Activated CD4-positive, alpha-beta T cell treated with anti-CD3 and anti-CD28 coated beads, Interleukin-2, amount 10 ng/mL, durations not matched to agents 7 days and 5 days (primary cell): Measurements from ENCODE around the gene QSOX2. TPM values are rescaled to one million over a fixed set of nuclear protein-coding genes. Genes with fewer than 3 reads are reported as not detected.

Experiments used
- CTCF ChIA-PET: fragments of 350-600 bp; sonication (Branson Sonifier 250); formaldehyde crosslinking; loops from one replicate; lab custom pipeline; 2021; ENCODE audit warnings: antibody characterized with exemption; lab: Charles Lee
- POLR2A ChIA-PET: fragments of 350-600 bp; sonication (Branson Sonifier 250); formaldehyde crosslinking; loops from one replicate; lab custom pipeline; 2021; ENCODE audit warnings: antibody characterized with exemption; lab: Charles Lee
- DNase-seq: peaks from one replicate; pipeline ENCODE4 v3.0.0-alpha.2; 2020
- H3K27ac Mint-ChIP-seq: one replicate; pipeline ENCODE4 v1.8.0; 2021; ENCODE audit warnings: mild to moderate bottlenecking, moderate library complexity, mixed read lengths
- H3K27me3 Mint-ChIP-seq: one replicate; pipeline ENCODE4 v1.8.0; 2021; ENCODE audit warnings: mixed read lengths
- H3K36me3 Mint-ChIP-seq: one replicate; pipeline ENCODE4 v1.8.0; 2021; ENCODE audit warnings: low read depth, mixed read lengths
- H3K4me1 Mint-ChIP-seq: one replicate; pipeline ENCODE4 v1.8.0; 2021; ENCODE audit warnings: mixed read lengths
- H3K4me3 Mint-ChIP-seq: one replicate; pipeline ENCODE4 v1.8.0; 2021; ENCODE audit warnings: mild to moderate bottlenecking, moderate library complexity, mixed read lengths
- H3K9me3 Mint-ChIP-seq: one replicate; pipeline ENCODE4 v1.8.0; 2021; ENCODE audit warnings: mixed read lengths
- total RNA-seq, 2 experiments: library from RNA; stranded (reverse); gene quantifications; one replicate each; pipeline ENCODE4 v1.2.3, GENCODE V29; 2021

Gene QSOX2
- total RNA-seq, 2 experiments from 2014 or later, result 13.7 to 14.0 TPM

- Mint-ChIP-seq H3K27me3 (peaks cover 42% of the 10 kb centered on the region), H3K9me3 (no peaks in the 10 kb centered on the region), H3K4me3 (no peak overlapping the region), H3K36me3 (no peaks in the 10 kb centered on the region), H3K4me1 (no peaks in the 10 kb centered on the region), H3K27ac (no peak overlapping the region)
- DNase-seq, result no peak
- POLR2A ChIA-PET, result no interaction called here
- CTCF ChIA-PET, result no interaction called here
Observed at GRCh38 chr9:136201609-136202453, 43.8 kb downstream of the QSOX2 start.

DNA sequence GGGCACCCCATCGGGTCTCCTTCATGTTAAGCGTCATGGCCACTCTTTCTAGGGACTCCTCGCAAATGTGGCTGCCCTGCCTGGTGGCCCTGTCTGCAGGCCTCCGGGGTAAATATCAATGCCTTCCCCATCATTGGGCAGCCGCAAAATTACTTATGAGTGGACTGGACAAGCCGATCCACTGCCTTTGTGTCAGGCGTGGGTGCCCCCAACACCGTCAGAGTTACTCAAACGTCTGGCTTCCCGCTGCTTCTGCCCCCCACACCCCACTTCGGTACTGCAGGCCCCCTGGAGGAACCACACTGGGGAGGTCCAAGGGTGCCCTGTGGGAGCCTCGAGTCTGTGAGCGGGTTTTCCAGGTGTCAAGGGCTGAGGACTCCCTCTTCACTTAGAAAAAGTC, 44.4 kb downstream of the QSOX2 start:
- Mint-ChIP-seq H3K36me3 (no peaks in the 10 kb centered on the region), H3K27me3 (peaks cover 49% of the 10 kb centered on the region), H3K9me3 (no peaks in the 10 kb centered on the region), H3K27ac (no peak overlapping the region), H3K4me1 (no peaks in the 10 kb centered on the region), H3K4me3 (no peak overlapping the region)
- CTCF ChIA-PET, result no interaction called here
- POLR2A ChIA-PET, result no interaction called here
- DNase-seq, result no peak

- Mint-ChIP-seq H3K9me3 (no peaks in the 10 kb centered on the region), H3K36me3 (no peaks in the 10 kb centered on the region), H3K4me3 (no peak overlapping the region), H3K4me1 (no peaks in the 10 kb centered on the region), H3K27ac (no peak overlapping the region), H3K27me3 (peaks cover 55% of the 10 kb centered on the region)
- POLR2A ChIA-PET, result no interaction called here
- CTCF ChIA-PET, result no interaction called here
- DNase-seq, result no peak
Observed at GRCh38 chr9:136200424-136200823, 45.2 kb downstream of the QSOX2 start.

DNA sequence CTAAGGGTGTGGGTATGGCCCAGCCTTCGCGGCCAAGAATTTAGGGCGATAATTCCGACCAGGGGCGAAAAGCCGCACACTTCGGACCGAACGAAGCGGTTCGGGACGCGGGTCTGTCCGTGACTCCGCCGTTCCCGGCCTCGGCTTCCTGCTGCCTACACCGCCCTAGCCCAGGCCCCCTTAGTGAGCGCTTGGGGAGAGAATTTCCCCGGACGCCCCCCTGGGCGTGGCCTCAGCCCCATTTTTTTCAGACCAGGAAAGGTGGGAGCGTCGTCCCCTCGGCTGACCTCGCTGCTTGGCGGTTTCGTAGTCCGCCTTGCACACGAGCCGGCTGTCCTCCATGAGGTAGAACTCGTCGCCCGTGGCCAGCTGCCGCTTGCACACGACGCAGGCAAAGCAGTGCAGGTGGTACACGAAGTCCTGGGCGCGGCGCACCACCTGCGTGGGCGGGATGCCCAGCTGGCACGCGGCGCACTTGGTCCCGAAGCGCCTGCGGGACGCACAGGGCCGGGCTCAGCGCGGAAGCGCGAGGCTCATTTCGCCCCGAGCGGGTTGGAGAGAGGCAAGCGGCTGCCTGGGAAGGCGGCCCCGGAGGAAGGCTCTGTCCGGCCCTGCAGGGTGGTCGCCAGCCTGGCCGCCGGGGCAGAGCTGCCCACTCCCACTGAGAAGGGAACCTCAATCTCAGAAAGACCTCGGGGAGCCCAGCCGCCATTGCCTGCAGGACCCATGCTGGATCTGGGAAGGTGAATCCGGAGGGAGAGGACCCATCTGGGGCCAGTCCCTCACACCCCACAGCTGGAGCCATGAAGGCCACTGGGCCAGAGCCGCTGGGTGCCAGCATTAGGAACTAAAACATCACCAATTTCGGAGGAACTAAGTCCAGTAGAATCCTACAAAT, 46.0 kb downstream of the QSOX2 start:
- H3K27ac Mint-ChIP-seq, result no peak overlapping the region
- no peak for DNase-seq
- H3K9me3 Mint-ChIP-seq, result no peaks in the 10 kb centered on the region
- H3K4me1 Mint-ChIP-seq, result no peaks in the 10 kb centered on the region
- POLR2A ChIA-PET, result no interaction called here
- H3K36me3 Mint-ChIP-seq, result no peaks in the 10 kb centered on the region
- H3K4me3 Mint-ChIP-seq, result no peak overlapping the region
- peaks cover 62% of the 10 kb centered on the region for H3K27me3 Mint-ChIP-seq
- CTCF ChIA-PET, result no interaction called here

DNA sequence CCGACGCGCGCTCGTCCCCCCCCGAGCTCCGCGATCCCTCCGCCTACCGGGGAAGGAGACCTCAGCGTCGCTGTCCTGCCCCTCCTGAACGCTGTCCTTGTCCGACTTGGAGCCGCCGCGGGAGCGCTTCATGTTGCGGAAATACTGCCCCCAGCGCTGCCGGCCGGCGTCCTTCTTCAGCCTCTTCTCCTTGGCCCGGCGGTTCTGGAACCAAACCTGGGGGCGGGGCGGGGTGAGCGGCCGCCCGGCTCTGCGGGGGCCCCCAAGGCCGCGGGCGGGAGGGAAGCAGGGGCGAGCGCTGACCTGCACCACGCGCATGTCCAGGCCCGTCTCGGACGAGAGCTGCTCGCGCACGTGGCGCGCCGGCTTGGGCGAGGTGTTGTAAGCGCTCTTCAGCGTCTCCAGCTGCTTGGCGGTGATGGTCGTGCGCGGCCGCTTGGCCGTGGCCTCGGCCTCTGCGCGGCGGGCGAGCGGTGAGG, 47.0 kb downstream of the QSOX2 start:
- ChIA-PET POLR2A (no interaction called here), CTCF (no interaction called here)
- Mint-ChIP-seq H3K36me3 (no peaks in the 10 kb centered on the region), H3K4me1 (no peaks in the 10 kb centered on the region), H3K27ac (no peak overlapping the region), H3K27me3 (peaks cover 60% of the 10 kb centered on the region), H3K9me3 (no peaks in the 10 kb centered on the region), H3K4me3 (no peak overlapping the region)
- DNase-seq, result no peak

DNA sequence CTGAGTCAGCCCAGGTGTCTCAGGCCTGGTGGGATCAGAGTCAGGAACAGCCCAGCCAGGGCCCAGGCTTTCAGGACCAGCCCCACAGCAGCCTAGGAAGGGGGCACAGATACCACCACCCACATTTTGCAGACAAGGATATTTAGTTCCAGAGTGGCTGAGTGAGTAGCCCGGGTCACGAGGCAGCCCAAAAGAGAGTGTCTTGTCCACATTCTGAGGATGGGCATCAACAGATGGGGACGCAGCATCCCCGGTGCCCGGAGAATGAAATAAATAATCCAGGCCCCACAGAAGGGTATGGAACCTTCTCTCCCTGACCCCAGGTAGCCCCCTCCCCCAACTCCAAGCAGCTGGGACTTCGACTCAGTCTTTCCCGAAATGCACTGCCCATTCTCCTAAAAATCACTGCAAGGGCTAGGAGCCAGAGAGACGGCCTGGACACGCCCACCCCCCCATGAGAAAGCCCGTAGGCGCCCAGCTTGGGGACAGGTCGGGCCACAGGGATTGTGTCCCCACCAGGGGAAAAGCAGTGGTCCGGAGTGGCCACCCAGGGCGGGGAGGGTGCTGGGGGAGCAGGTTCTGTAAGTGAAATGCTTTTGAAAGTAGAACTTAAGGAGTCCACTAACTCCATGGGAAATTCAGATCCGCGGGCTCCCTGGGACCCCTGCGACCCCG, 47.5 kb downstream of the QSOX2 start:
- no peak for DNase-seq
- H3K4me1 Mint-ChIP-seq, result no peaks in the 10 kb centered on the region
- H3K4me3 Mint-ChIP-seq, result no peak overlapping the region
- ChIA-PET POLR2A (no interaction called here), CTCF (no interaction called here)
- H3K36me3 Mint-ChIP-seq, result no peaks in the 10 kb centered on the region
- H3K9me3 Mint-ChIP-seq, result no peaks in the 10 kb centered on the region
- no peak overlapping the region for H3K27ac Mint-ChIP-seq
- H3K27me3 Mint-ChIP-seq, result peaks cover 56% of the 10 kb centered on the region

GRCh38 chr9:136197084-136197875, 48.3 kb downstream of the QSOX2 start:
- no peak overlapping the region for H3K27ac Mint-ChIP-seq
- peaks cover 58% of the 10 kb centered on the region for H3K27me3 Mint-ChIP-seq
- ChIA-PET POLR2A (no interaction called here), CTCF (no interaction called here)
- no peak for DNase-seq
- no peaks in the 10 kb centered on the region for H3K36me3 Mint-ChIP-seq
- H3K4me3 Mint-ChIP-seq, result no peak overlapping the region
- H3K9me3 Mint-ChIP-seq, result no peaks in the 10 kb centered on the region
- no peaks in the 10 kb centered on the region for H3K4me1 Mint-ChIP-seq

DNA sequence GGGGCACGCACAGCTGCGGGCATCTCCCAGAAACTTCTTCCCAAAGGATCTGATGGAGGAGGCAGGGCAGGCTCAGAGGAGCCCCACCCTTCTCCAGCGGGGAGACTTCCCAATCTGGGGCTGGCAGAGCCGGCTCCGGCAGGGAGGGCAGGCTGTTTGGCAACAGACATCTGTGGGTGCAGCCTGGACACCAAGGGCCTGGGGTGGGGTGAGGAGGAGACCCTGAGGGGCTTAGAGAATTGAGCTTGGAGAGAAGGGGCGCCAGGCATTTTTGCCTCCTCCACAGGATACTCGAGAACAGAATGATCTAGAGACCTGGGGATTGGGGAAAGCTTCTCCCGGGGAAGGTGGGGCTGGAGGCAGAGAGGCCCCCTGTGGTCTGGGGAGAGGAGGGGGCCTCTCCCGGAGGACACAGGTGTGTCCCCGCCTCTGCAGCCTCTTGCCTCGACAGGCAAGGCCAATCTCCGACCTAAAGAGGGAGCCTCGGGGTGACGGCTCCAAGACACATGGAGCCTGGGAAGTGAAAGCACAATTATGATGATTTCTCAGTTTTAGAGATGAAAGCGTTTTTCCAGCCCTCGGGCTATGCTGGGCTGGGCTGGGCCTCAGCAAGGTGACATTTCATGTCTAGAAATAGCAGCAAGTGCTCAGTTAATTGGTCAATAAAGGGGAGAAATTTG, 49.1 kb downstream of the QSOX2 start:
- Mint-ChIP-seq H3K9me3 (no peaks in the 10 kb centered on the region), H3K27me3 (peaks cover 62% of the 10 kb centered on the region), H3K4me3 (no peak overlapping the region), H3K4me1 (no peaks in the 10 kb centered on the region), H3K27ac (no peak overlapping the region), H3K36me3 (no peaks in the 10 kb centered on the region)
- no peak for DNase-seq
- ChIA-PET CTCF (no interaction called here), POLR2A (no interaction called here)

- Mint-ChIP-seq H3K9me3 (no peaks in the 10 kb centered on the region), H3K36me3 (no peaks in the 10 kb centered on the region), H3K4me1 (no peaks in the 10 kb centered on the region), H3K27me3 (peaks cover 65% of the 10 kb centered on the region), H3K27ac (no peak overlapping the region), H3K4me3 (no peak overlapping the region)
- ChIA-PET POLR2A (no interaction called here), CTCF (no interaction called here)
- DNase-seq, result no peak
Observed at GRCh38 chr9:136194540-136194939, 51.1 kb downstream of the QSOX2 start.

DNA sequence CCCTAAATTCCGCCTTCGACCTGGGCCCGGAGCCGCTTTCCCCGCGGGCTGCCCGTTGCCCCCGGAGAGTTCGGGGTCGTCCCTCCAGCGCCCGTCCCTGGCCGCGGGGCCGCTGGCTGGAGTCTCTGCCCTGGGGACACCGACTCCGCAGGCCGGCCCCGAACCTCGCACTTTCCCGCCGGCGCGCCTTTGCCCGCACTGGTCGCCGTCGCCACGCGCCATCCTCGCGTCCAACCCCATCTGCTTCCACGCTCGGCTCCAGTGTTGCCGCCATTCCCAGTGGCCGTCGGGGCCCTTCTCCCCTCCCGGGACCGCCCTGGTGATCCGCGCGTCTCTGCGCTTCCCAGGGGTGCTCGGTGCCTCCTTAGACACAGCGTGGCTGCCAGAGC, 51.7 kb downstream of the QSOX2 start:
- ChIA-PET POLR2A (no interaction called here), CTCF (no interaction called here)
- Mint-ChIP-seq H3K36me3 (no peaks in the 10 kb centered on the region), H3K27me3 (peaks cover 64% of the 10 kb centered on the region), H3K4me3 (no peak overlapping the region), H3K9me3 (no peaks in the 10 kb centered on the region), H3K4me1 (no peaks in the 10 kb centered on the region), H3K27ac (no peak overlapping the region)
- no peak for DNase-seq

DNA sequence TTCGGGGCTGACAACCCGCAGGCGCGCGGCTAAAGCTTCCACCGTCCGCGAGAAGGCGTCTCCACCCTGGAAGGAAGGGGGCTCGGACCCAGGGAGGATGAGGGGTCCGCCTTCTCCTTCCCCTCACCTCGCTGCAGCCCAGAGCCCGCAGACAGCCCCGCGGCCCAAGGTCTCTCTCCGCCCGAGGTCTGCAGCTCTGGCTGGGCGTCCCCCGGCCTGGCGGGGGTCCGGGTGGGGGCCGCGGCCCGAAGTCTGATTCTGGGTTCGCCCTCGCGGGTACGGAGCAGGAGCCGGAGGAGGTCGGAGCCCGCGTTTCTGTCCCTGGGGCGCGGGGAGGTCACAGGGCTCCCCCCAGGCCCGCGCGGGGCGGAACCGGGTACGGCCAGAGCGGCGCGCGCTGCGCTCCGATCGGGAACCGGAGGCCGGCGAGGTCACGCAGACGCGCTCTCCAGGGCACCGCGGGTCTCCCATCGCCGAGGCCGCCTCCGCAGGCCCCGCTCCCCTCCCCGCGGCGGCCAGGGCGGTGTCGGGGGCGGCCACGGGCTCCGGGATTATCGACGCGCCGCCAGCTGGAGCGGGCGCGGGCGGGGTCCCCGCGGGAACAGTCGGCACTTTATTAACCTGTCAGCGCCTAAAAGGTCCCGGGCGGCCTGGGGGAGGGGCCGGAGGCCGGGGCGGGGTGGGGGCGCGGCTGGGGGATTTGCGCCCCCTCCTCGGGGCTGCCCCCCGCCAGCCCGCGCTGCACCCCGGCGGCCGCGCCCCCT, 52.3 kb downstream of the QSOX2 start:
- Mint-ChIP-seq H3K27me3 (peaks cover 61% of the 10 kb centered on the region), H3K9me3 (no peaks in the 10 kb centered on the region), H3K4me1 (no peaks in the 10 kb centered on the region), H3K4me3 (no peak overlapping the region), H3K36me3 (no peaks in the 10 kb centered on the region), H3K27ac (no peak overlapping the region)
- ChIA-PET POLR2A (no interaction called here), CTCF (no interaction called here)
- no peak for DNase-seq
